HG03066 (cell line): ENCODE results near the gene BRD7.

Experiments used
- ATAC-seq: cut with Tn5 transposase; IDR thresholded peaks from one replicate; pipeline ENCODE4 v1.9.1; 2021; ENCODE audit warnings: low read depth; ENCODE audit not compliant: unreplicated experiment

BRD7 gene

DNA sequence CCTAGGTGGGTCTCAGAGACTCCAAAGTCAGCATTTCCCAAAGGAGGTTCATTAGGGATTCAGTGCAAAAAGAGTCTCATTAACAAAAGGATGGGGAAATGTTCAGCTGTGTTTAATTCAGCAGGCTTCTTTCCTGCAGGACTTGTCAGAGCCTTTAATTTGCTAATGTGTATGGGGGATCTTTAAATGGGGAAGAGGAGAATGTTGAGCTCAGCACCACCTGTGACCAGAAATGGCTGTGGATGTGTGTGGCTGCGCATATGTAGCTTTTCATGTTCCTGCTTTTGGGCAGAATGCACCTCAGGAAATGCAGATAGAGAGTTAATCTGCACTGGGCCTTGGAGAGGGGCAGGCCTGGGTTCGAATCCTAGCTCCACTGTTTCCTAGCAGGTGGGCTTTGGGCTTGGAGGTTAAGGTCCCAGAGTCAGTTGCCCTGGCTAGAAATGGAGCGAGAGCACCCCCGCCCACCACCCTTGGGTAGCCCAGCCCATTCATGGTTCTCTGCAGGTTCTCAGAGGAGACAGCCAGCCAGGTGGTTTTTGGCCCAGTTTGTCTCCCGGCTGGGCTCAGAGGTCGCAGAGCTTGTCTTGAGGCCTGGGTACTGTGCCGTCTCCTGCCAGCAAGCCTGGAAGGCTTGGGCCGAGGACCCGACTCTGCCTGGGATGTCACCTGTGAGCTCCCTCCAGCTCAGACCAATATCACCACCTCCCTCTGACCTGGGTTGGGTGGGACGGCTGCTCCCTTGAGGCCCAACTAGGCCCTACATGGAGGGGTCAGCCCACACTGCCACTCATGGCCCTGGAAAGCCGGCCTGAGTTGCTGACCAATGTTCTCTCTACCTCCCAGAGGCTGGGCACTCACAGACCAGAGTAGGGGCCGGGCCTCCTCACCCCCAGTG, 93.1 kb downstream of the BRD7 start:
- ATAC-seq, result no peak

DNA sequence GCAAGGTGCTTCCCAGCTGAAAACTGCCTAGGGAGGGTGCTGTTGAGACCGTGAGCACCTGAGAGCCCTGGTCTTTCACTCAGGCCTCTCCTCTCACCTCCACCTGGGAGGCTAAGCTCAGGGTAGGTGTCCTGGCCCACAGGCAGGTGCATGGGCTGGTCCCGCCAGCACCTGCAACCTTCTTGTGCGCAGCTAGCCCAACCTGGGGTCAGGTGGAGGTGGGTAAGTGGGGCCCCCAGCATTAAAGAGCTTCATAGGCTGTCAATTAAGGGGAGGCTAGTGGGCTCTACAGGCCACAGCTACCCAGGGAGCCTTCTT, 93.7 kb downstream of the BRD7 start:
- no peak for ATAC-seq

DNA sequence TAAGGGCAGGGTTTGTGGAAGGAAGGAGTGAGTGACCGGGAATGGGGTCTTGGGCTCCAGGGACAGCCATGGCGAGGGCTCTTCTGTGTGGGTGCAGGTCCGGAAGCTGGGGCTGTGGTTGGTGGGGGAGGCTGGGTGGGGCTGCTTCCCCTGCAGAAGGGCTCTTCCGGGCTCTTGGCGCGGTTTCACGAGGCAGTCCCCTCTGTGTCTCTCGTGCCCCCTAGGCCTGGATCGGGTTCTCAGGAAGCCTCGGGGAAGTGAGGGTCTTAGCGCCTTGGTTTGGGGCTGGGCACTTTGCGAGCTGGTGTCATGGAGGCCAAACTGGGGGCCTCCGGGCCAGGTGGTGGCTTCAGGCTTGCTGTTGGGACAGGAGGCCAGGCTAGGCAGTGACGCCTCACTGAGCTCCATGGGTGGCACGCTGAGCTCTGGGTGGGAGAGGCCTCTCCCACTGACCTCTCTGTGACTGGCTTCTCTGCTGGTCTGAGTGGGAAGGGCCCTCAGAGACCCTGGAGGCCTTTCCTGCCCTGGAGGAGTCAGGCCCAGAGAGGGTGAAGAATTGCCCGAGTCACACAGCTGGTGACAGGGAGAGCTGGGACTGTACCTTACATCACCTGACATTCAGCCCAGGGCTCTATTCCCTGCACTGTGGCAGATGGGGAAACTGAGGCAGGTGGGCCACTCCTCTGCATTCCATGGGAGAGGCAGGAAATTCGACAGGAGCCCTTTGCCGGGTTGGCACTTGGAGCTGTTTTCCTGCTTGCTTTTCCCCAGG, 94.3 kb downstream of the BRD7 start:
- peak; percentile 42 for ATAC-seq

DNA sequence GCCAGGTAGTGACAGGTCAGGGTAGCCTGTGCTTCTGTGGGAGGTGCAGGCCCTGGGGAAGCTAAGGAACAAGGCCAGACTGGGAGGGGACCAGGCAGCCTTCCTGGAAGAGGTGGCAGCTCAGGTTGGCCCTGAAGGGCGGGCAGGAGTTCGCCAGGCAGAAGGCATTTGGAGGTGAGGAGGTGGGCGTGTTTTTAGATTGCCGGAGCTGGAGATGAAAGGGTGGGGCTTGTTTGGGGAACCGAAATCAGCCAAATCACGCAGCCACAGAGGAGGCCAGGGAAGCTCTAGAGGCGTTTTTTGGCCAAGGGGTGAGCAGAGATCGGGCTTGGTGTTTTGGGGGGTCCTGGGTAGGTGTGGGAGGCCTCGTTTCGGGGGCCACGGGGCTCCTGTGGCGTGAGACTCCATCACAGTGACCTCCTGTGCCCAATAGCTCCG, 94.9 kb downstream of the BRD7 start:
- peak; percentile 76 for ATAC-seq

DNA sequence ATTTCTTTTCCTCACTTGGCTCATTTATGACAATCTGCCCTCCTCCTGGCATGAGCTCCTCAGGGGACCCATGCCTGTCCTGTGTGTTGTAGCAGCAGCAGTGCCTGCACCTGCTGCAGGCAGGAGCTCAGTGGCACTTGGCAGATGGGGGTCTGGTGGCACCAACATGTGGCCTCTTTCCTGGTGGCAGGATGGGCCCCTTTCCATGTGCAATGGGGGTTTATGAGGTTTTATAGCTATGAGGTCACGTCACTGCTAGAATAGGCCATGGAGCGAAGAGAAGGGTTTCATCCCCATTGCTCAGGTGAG, 95.5 kb downstream of the BRD7 start:
- no peak for ATAC-seq

DNA sequence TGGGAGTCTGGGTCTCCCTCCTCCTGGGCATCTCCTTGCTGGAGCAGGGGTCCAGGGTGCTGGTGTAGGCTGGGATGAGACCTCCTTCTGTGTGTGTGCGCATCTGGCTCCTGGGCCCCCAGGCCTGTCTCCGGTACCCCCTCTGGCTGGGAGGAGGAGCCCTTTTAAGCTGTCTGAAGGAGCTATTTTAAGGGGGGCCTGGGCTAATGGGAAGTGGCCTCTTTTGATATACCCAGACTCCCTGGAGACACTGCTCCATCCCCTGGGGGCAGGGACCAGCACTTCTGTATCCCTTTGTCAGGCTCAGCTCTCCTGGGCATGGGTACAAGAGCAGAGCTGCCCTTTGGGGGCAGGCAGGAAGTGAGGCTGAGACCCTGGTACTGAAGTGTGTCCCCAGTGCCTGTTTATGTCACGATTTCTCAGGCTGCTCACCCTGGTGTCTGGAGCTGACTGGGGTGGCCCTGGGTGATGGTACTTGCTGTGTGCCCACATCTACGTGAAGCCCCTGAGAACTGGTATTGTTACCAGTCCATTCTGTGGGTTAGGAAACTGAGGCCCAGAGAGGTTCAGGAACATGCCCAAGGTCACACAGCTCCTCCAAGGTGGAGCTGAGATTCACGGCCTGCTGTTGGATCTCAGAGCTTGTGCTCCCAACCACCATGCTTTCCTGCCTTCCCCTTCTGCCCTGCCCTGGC, 96.0 kb downstream of the BRD7 start:
- no peak for ATAC-seq

DNA sequence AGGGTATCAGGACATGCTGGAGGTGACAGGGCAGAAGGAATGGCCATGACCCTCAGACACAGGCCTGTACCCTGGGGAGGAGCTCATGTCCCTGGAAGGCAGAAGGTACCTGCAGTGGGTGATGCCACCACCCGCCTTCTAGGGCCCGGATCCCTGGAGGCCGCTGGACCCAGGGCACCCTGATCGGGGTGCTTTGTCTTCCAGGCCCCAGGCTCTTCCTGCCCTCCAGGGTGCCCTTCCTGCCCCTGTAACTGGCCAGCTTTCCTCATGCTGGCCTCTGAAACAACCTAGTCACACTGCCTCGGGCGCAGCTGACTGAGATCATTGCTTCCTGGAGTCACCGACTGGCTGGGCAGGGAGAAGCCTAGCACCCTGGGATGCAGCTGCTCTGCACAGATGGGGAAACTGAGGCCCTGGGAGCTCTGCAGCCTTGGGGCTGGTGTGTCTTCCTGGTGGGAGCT, 96.6 kb downstream of the BRD7 start:
- ATAC-seq, result no peak

DNA sequence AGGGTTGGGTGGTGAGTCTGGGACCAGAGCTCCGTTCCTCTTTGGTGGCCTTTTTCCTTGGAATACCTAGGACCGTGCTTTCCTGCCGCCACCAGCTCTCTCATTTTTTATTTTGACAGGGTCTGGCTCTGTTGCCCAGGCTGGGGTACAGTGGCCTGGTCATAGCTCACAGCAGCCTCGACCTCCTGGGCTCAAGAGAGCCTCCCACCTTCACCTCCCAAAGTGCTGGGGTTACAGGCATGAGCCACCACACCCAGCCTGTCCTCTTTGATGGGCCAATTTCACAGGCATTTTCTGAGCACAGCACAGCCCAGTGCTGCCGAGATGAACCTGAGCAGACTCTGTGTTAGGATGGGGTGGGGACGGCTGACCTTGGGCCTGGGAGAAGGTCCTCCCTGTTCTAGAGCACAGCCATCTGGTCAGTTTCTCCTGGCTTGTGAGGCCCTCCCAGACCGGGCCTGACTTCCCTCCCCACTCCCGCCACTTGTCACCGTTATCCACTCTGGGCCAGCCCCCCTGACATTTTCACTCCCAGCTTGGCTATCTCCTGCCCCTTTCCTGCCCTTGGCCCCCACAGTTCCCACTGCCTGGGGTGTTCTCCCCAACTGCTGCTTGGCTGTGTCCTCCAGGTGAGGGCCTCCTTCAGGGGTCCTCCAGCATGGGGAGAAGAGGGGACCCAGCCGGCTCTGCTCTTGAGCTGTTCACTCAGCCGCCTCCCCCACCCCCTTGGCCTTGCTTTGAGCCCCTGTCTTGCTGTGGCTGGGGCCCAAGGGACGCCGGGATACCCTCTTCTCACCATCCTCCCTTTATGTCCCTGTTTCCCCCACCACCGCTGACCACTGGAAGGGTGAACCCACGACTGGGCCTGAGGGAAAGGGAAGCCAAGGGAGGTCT, 97.4 kb downstream of the BRD7 start:
- no peak for ATAC-seq

DNA sequence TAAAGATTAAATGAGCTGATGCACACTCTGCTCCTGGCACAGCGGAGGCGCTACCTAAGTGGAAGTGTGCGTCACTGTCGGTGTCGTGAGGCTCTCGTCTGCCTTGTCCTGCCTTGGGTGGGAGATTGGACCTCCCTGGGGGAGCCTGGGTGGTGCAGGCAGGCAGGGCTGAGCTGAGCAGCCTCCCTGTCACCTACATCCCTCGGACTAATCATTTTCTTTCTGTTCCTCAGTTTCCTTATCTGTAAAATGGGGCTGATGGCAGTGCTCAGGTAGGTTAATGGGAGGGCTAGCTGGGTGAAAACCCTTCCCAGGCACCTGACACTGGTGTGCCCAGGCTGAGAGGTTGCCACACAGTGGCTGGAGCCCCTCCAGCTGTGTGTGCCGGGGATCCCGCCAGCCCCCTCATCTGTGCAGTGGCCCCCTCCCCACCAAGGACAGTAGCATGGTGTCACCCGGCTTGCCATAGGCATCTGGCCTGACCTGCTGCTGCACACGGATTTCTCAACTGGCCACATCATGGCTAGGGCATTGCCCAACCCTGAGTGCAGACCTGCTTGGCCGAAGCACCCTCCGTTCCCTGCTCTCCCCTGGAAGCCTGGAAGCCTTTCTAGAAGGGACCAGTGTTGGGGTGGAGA, 98.2 kb downstream of the BRD7 start:
- ATAC-seq, result no peak

DNA sequence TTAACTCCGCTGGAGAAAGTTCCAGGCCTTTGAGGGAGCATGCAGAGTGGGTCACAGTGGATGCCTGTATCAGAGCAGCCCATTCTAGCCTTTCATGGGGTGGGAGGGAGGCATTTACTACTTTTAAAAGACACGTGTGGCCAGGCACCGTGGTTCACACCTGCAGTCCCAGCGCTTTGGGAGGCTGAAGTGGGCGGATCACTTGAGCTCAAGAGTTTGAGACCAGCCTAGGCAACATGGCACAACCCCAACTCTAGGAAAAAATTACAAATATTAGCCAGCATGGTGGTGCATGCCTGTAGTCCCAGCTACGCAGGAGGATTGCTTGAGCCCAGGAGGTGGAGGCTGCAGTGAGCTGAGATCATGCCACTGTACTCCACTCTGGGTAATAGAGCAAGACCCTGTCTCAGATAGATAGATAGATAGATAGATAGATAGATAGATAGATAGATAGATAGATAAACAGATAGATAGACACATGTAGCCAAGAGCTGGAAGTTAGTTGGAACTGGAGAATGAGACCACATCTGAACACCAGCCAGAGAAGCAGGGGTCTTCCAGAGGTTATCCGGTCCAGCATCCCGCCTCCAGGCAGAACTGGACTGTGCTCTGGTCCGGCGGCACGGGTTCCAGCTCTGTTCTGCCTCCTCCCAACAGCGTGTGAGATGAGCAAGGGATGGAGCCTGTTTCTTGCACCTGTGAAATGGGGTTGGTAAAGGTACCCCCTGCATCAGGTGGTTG, 98.8 kb downstream of the BRD7 start:
- ATAC-seq, result no peak

DNA sequence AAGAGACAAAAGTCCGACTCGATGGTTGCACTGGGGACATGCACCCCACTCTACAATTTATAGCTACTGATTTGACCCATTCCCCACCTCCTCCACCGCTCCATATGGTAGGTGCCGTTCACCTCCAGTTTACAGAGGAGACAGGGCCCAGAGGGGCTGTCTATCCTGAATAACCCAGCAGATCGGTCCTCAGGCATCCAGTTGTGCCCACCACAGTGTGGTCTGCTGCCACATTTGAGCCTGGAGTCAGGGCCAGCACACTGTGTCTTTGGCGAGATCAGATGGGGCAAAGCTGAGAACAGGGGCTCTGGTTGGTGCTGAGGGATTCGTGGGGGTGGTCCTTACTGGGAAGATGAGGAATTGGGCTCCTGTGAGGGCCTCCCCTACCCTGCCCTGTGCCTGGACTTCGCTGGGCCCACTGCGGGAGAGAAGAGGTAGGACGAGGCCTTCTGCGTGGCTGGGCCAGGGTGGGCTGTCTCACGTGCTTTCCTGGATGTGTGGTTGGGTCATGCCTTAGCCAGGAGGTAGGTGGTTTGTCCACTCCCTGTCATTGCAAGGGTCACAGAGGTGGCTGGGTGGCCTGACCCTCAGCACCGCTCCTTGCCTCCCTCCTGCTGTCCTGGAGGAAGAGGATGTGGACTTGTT, 99.6 kb downstream of the BRD7 start:
- no peak for ATAC-seq

DNA sequence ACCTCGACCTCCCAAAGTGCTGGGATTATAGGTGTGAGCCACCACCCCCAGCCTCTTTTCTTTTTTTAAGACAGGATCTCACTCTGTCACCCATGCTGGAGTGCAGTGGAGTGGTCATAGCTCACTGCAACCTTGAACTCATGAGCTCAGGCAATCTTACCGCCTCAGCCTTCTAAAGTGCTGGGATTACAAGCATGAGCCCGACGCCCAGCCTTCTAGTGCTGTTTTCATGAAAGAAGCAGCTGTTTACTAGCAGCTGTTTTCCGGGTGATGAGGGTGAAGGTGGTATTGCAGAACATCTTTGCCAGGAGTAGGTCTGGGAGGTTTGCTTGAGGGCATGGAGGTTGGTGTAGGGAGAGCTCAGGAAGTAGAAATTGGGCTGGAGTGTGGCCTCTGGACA, 100.4 kb downstream of the BRD7 start:
- no peak for ATAC-seq

DNA sequence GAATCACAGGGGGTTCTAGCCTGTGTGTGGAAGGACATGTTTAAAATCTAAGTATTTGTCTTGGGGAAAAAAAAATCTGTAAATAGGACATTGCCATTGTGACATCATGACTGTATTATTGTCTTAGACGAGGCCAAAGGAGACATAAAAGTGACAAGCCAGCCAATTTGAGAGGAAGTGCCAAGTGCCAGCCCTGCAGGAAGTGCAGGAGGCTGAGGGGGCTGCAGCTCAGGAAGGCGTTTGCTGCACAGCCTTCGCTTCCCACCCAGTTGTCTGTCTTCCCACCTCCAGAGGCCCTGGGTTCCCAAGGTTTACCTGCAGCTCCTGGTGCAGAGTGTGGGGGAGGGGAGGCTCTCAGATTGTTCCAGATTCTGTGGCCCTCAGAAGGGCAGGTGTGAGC, 101.1 kb downstream of the BRD7 start:
- no peak for ATAC-seq

DNA sequence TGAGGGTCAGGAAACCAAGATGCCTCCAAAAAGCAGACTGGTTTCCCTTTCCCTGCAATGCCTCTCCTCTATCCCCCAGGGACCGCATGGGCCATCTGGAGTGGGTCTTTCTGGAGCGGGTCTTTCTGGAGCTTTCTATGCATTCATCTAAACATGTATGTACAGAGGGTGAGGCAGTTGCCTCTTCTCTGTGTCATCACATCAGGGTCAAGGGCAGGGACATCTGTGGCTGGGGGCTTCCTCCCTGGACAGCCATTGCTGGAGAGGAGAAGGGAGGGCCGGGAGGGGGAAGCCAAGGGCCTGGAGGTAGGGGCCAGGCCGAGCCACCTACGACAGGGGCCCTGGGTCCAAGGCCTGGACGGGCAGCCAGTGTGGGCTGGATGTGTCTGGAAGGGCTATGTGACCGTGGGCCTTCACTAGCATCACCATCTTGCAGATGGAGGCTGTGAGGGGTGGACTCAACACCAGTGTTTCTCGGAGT, 101.6 kb downstream of the BRD7 start:
- no peak for ATAC-seq

DNA sequence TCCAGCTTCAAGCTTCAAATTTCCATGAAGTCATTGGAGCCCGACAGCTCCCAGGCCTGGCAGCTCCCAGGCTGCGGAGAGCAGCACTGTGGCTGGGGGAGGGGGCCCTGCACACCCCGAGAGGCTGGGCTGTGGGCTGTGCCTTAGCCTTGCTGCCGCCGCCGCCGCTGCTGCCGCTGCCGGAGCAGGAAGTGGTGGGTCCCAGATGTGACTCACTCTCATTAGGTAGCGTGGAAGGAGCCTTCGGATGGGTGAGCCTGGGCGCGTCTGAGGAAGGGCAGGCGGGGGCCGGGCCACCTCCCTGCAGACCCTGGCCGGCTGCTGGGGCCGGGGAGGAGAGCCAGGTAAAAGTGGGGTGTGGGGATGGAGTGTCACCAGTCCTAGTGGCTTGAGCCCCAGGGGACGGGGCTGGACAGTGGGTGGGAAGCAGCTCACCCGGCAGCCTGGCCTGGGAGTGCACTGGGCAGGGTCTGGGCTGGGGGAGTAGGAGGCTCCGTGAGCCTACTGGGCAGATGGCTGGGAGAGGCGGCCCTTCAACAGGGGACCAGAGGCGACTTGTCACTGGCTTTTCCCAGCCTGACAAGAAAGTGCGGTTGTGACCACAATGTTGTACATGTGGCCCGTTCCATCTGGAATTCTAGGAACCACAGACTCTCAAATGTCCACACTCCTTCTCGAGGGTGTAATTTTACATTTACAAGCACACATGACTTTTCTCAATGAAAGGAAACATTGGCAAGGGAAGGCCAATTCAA, 102.3 kb downstream of the BRD7 start, which contains the start of gene ADCY7:
TSS of gene ADCY7 (plus strand) at position 215 of the 755 bp plus-strand sequence. CDS start 21,629 bp downstream, outside the sequence.
- ATAC-seq, result peak; percentile 85
